ENCODE results near the gene KIR2DL1.
A peak's percentile ranks its signal among the peaks of the same experiment; 100 is the strongest.

Gene KIR2DL1

DNA sequence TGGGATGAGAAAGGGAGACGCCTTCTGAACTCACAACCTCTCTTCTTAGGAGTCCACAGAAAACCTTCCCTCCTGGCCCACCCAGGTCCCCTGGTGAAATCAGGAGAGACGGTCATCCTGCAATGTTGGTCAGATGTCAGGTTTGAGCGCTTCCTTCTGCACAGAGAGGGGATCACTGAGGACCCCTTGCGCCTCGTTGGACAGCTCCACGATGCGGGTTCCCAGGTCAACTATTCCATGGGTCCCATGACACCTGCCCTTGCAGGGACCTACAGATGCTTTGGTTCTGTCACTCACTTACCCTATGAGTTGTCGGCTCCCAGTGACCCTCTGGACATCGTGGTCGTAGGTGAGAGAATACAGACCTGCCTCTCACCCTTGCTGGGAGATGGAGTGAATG is 42.0 kb upstream of the KIR2DL1 start:
- Histone ChIP-seq H3K36me3 (ENCODE audit: control insufficient read depth in 1 of 2, insufficient read depth in 2 of 2, low read length in 2 of 2) (no peaks in the 10 kb centered on the region), H2BK5ac (ENCODE audit: low read depth, low read length, poor library complexity) (no peak overlapping the region), H4K8ac (ENCODE audit: low read depth, low read length) (no peak overlapping the region), H4K91ac (ENCODE audit: low read depth, low read length) (no peak overlapping the region), H4K12ac (ENCODE audit: low read depth, low read length) (no peak overlapping the region), H3K4me3 (ENCODE audit: low read depth, low read length) (no peak overlapping the region), H3K27me3 (ENCODE audit: insufficient read depth, low read length) (no peaks in the 10 kb centered on the region), H2BK12ac (ENCODE audit: low read length) (no peak overlapping the region), H3K4me2 (ENCODE audit: low read length) (no peak overlapping the region), H2BK120ac (ENCODE audit: insufficient read depth, low read length, poor library complexity) (no peak overlapping the region), H3K4me1 (ENCODE audit: control insufficient read depth in 1 of 2, insufficient read depth in 2 of 2, low read length in 2 of 2) (no peaks in the 10 kb centered on the region), H3K23ac (ENCODE audit: low read length) (no peak overlapping the region), H3K9me3 (ENCODE audit: insufficient read depth, low read depth, low read length) (peaks cover 47% of the 10 kb centered on the region), H3K4ac (ENCODE audit: low read depth, low read length) (no peak overlapping the region), H3K18ac (ENCODE audit: low read length) (no peak overlapping the region), H3K79me1 (ENCODE audit: low read length) (no peaks in the 10 kb centered on the region), H3K27ac (ENCODE audit: low read depth, low read length) (no peak overlapping the region), H2AFZ (ENCODE audit: insufficient read depth, low read length, poor library complexity) (no peak overlapping the region), H3K9ac (ENCODE audit: low read length) (peak overlapping the region; percentile 21), H2AK5ac (ENCODE audit: low read length) (no peak overlapping the region), H3K14ac (ENCODE audit: low read length) (no peak overlapping the region), H3K79me2 (ENCODE audit: control insufficient read depth, insufficient read depth, low read length, poor library complexity) (no peaks in the 10 kb centered on the region)
- WGBS (ENCODE audit: extremely low coverage, insufficient coverage, insufficient read length): no CpG with 5 or more reads among the region's 10 CpGs
- no peak for DNase-seq

DNA sequence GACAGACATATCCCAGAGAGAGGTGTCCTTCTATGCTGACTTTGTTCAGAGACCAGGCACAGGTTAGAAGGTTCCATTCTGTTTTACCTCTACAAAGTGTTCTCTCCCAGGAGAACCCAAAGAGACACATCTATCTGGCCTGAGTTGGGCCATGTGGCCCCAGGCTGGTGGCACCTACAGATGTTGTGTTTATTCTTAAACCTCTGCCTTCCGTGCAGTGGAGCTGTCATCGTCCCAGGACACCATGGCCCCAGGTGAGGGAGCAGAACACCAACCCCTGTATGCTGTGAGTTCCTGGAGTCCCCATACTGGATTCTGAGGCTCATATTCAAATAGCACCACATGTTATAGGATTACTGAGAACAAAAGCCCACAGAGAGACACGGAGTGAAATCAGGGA is 41.4 kb upstream of the KIR2DL1 start:
- Histone ChIP-seq H3K4me3 (ENCODE audit: low read depth, low read length) (no peak overlapping the region), H2BK12ac (ENCODE audit: low read length) (no peak overlapping the region), H3K27me3 (ENCODE audit: insufficient read depth, low read length) (no peaks in the 10 kb centered on the region), H3K9ac (ENCODE audit: low read length) (no peak overlapping the region), H3K9me3 (ENCODE audit: insufficient read depth, low read depth, low read length) (peaks cover 50% of the 10 kb centered on the region), H3K79me2 (ENCODE audit: control insufficient read depth, insufficient read depth, low read length, poor library complexity) (no peaks in the 10 kb centered on the region), H3K23ac (ENCODE audit: low read length) (no peak overlapping the region), H3K79me1 (ENCODE audit: low read length) (no peaks in the 10 kb centered on the region), H3K36me3 (ENCODE audit: control insufficient read depth in 1 of 2, insufficient read depth in 2 of 2, low read length in 2 of 2) (no peaks in the 10 kb centered on the region), H2BK5ac (ENCODE audit: low read depth, low read length, poor library complexity) (no peak overlapping the region), H2BK120ac (ENCODE audit: insufficient read depth, low read length, poor library complexity) (no peak overlapping the region), H2AK5ac (ENCODE audit: low read length) (no peak overlapping the region), H3K18ac (ENCODE audit: low read length) (no peak overlapping the region), H3K14ac (ENCODE audit: low read length) (no peak overlapping the region), H3K27ac (ENCODE audit: low read depth, low read length) (no peak overlapping the region), H2AFZ (ENCODE audit: insufficient read depth, low read length, poor library complexity) (no peak overlapping the region), H4K91ac (ENCODE audit: low read depth, low read length) (no peak overlapping the region), H4K12ac (ENCODE audit: low read depth, low read length) (no peak overlapping the region), H3K4me2 (ENCODE audit: low read length) (no peak overlapping the region), H3K4ac (ENCODE audit: low read depth, low read length) (no peak overlapping the region), H3K4me1 (ENCODE audit: control insufficient read depth in 1 of 2, insufficient read depth in 2 of 2, low read length in 2 of 2) (no peaks in the 10 kb centered on the region), H4K8ac (ENCODE audit: low read depth, low read length) (no peak overlapping the region)
- no peak for DNase-seq
- no CpG with 5 or more reads among the region's 3 CpGs for WGBS (ENCODE audit: extremely low coverage, insufficient coverage, insufficient read length)

DNA sequence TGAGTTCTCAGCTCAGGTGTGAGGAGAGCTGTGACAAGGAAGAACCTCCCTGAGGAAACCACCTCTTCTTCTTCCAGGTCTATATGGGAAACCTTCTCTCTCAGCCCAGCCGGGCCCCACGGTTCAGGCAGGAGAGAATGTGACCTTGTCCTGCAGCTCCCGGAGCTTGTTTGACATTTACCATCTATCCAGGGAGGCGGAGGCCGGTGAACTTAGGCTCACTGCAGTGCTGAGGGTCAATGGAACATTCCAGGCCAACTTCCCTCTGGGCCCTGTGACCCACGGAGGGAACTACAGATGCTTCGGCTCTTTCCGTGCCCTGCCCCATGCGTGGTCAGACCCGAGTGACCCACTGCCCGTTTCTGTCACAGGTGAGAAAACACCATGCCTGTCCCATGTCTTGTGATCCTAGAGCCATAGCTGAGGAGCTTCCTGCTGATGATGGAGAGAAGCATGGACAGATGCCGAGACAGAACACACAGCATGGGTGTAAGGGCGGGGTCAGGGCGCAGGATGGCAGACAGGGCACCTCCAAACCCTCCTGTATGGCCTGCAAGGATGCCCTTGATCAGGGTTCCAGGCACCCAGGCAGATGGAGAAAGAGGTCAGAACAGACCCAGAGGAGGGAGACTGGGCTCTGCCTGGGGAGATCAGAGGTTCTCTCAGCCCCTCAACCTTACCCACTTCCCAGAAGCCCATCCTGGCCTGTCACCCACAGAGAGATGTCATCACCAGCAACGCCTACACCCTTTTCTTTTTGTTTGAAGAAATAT is 40.0 kb upstream of the KIR2DL1 start:
- Histone ChIP-seq H3K36me3 (ENCODE audit: control insufficient read depth in 1 of 2, insufficient read depth in 2 of 2, low read length in 2 of 2) (no peaks in the 10 kb centered on the region), H3K4me2 (ENCODE audit: low read length) (no peak overlapping the region), H2AFZ (ENCODE audit: insufficient read depth, low read length, poor library complexity) (no peak overlapping the region), H4K8ac (ENCODE audit: low read depth, low read length) (no peak overlapping the region), H4K12ac (ENCODE audit: low read depth, low read length) (no peak overlapping the region), H3K27me3 (ENCODE audit: insufficient read depth, low read length) (no peaks in the 10 kb centered on the region), H3K14ac (ENCODE audit: low read length) (no peak overlapping the region), H3K4me1 (ENCODE audit: control insufficient read depth in 1 of 2, insufficient read depth in 2 of 2, low read length in 2 of 2) (no peaks in the 10 kb centered on the region), H3K79me2 (ENCODE audit: control insufficient read depth, insufficient read depth, low read length, poor library complexity) (no peaks in the 10 kb centered on the region), H2AK5ac (ENCODE audit: low read length) (no peak overlapping the region), H4K91ac (ENCODE audit: low read depth, low read length) (no peak overlapping the region), H3K27ac (ENCODE audit: low read depth, low read length) (no peak overlapping the region), H3K4ac (ENCODE audit: low read depth, low read length) (no peak overlapping the region), H3K79me1 (ENCODE audit: low read length) (no peaks in the 10 kb centered on the region), H3K18ac (ENCODE audit: low read length) (no peak overlapping the region), H2BK5ac (ENCODE audit: low read depth, low read length, poor library complexity) (no peak overlapping the region), H3K4me3 (ENCODE audit: low read depth, low read length) (peak overlapping the region; percentile 13), H3K23ac (ENCODE audit: low read length) (no peak overlapping the region), H2BK12ac (ENCODE audit: low read length) (no peak overlapping the region), H3K9me3 (ENCODE audit: insufficient read depth, low read depth, low read length) (peaks cover 48% of the 10 kb centered on the region), H3K9ac (ENCODE audit: low read length) (no peak overlapping the region), H2BK120ac (ENCODE audit: insufficient read depth, low read length, poor library complexity) (no peak overlapping the region)
- no peak for DNase-seq
- whole genome bisulfite sequencing (ENCODE audit: extremely low coverage, insufficient coverage, insufficient read length): no CpG with 5 or more reads among the region's 15 CpGs

- Histone ChIP-seq H2AK5ac (ENCODE audit: low read length) (no peak overlapping the region), H3K18ac (ENCODE audit: low read length) (no peak overlapping the region), H4K91ac (ENCODE audit: low read depth, low read length) (no peak overlapping the region), H3K36me3 (ENCODE audit: control insufficient read depth in 1 of 2, insufficient read depth in 2 of 2, low read length in 2 of 2) (no peaks in the 10 kb centered on the region), H3K23ac (ENCODE audit: low read length) (no peak overlapping the region), H3K27ac (ENCODE audit: low read depth, low read length) (no peak overlapping the region), H3K4me3 (ENCODE audit: low read depth, low read length) (no peak overlapping the region), H2BK5ac (ENCODE audit: low read depth, low read length, poor library complexity) (no peak overlapping the region), H3K9me3 (ENCODE audit: insufficient read depth, low read depth, low read length) (peaks cover 48% of the 10 kb centered on the region), H3K4ac (ENCODE audit: low read depth, low read length) (no peak overlapping the region), H2AFZ (ENCODE audit: insufficient read depth, low read length, poor library complexity) (no peak overlapping the region), H3K4me1 (ENCODE audit: control insufficient read depth in 1 of 2, insufficient read depth in 2 of 2, low read length in 2 of 2) (no peaks in the 10 kb centered on the region), H2BK12ac (ENCODE audit: low read length) (no peak overlapping the region), H3K14ac (ENCODE audit: low read length) (no peak overlapping the region), H4K8ac (ENCODE audit: low read depth, low read length) (no peak overlapping the region), H3K79me1 (ENCODE audit: low read length) (no peaks in the 10 kb centered on the region), H3K27me3 (ENCODE audit: insufficient read depth, low read length) (no peaks in the 10 kb centered on the region), H3K79me2 (ENCODE audit: control insufficient read depth, insufficient read depth, low read length, poor library complexity) (no peaks in the 10 kb centered on the region), H2BK120ac (ENCODE audit: insufficient read depth, low read length, poor library complexity) (no peak overlapping the region), H3K9ac (ENCODE audit: low read length) (no peak overlapping the region), H3K4me2 (ENCODE audit: low read length) (no peak overlapping the region), H4K12ac (ENCODE audit: low read depth, low read length) (no peak overlapping the region)
- WGBS (ENCODE audit: extremely low coverage, insufficient coverage, insufficient read length): no CpG with 5 or more reads among the region's 8 CpGs
- no peak for DNase-seq
These were observed 38.4 kb upstream of the KIR2DL1 start for GRCh38 chr19:54731191-54731590.
